Measurements from ENCODE around the gene GJA1.
"Not testable (repeated sequence)": the region's sequence is repeated elsewhere in the genome, so short reads cannot be mapped to it uniquely, and the experiment has no call there.

Gene GJA1

DNA sequence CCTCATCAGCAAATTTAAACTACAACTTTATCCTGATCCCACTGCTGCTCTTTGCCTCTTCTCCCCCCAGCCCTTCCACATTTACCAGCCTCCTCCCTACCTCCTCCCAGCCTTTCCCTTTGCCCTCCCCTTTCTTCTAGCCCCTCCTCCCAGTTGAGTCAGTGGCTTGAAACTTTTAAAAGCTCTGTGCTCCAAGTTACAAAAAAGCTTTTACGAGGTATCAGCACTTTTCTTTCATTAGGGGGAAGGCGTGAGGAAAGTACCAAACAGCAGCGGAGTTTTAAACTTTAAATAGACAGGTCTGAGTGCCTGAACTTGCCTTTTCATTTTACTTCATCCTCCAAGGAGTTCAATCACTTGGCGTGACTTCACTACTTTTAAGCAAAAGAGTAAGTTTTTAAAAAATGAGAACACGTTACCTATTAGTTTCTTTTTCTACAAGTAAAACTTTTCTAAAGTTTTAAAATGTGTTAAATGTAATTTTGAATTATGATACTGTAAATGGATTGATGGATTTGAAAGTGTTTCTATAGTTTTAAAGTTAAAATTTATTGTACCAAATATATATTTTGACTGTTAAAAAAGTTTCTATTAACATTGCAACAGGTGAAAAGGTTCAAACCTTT is at the start of gene GJA1:
Gene GJA1, plus strand, starts transcription at position 203 of the 626 bp plus-strand sequence. CDS start 11,202 bp downstream, outside the sequence.
- DNase-seq (ENCODE audit: low read depth in 2 of 2): no peak

DNA sequence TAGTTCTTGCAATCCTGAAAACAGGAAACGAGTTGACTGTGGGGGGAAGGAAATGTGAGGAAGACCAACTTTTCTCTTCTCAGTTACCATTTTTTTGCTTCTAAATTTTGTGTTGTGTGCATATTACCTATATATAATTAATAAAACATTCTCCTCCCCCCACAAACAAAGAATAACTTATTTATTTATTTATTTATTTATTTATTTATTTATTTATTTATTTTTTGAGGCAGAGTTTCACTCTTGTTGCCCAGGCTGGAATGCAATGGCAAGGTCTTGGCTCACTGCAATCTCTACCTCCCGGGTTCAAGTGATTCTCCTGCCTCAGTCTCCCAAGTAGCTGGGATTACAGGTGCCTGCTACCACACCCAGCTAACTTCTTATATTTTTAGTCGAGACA is 48.9 kb upstream of the GJA1 start:
- not testable (repeated sequence) for DNase-seq (ENCODE audit: low read depth in 2 of 2)

DNA sequence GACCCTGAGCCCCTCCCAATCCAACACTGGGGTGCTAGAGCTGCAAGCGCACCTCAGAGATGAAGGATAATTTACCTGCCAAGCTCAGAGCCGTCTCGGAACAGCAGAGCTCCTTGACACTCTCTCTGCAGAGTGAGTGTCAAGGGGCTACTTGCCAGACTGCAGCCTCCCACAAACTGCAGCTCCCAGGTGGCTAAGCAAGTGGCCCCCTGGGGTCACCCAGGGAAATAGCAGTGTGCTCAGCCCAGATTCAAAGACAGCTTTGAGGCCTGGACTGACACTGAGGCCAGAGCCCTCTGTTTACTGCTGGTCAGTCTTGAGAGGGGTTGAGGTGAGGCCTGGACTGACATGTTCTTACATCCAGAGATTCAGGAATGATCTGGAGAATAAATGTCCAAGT is 46.0 kb upstream of the GJA1 start:
- no peak for DNase-seq (ENCODE audit: low read depth in 2 of 2)

DNA sequence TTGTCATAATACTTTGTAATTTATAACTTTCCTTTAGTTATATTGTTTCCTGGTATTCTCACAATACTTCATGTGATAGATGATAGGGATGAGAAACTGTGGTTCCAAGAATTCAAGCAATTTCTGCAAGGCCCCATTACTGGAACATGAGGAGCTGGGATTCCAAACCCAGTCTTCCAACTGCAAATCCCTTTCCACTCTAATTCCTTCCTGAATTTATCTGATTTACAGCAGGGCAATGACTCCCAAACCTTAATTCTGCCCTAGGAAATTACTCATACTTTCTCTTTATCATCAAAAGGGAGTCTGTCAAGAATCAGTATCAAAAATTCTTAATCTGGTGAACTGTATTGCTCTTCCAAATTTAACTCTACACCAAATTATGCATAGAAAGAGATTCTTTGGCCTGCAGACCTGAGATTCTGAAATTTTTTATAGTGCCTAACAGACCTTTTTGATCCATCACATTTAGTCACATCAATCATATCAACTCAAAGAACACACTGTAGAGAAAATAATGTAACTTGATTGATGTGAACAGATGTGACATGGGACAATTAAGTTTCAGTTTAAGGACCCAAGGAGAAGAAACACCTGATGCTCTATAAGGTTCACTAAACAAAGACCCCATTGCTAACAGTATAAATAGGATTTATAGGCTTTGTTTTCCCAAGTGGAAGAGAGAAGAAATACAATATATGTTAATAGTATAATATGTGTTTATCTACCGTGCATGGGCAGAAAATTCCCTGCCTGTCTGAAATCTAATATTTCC is 41.5 kb upstream of the GJA1 start:
- DNase-seq (ENCODE audit: low read depth in 2 of 2): no peak

DNA sequence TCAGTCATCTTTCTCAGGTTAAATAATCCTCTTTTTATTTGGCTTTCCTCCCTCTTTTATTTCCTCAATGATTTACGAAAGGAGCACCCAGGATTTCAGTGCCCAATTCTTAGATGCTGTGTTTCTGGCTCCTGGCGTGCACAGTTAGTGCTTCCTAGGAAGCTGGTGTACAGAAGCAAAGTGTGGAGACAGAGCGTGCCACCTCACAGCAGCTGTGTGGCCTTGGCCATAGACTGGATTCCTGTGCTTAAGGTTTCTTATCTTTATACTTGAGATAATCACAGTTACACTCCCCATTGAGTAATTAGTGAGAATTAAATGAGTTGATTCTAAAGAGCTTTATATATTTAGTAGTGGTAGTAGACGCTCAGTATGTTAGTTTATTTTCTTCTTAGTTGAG is 39.7 kb upstream of the GJA1 start:
- DNase-seq (ENCODE audit: low read depth in 2 of 2): no peak

DNA sequence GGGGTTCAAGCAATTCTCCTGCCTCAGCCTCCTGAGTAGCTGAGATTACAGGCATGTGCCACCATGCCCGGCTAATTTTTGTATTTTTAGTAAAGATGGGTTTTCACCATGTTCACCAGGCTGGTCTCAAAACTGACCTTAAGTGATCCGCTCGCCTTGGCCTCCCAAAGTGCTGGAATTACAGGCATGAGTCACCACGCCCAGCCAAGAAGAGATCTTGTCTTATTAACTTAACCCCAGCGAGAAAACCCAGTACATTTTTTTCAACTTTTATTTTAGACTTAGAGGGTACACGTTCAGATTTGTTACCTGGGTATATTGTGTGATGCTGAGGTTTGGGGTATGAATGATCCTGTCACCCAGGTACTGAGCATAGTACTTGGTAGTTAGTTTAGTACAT is 38.3 kb upstream of the GJA1 start:
- not testable (repeated sequence) for DNase-seq (ENCODE audit: low read depth in 2 of 2)

DNA sequence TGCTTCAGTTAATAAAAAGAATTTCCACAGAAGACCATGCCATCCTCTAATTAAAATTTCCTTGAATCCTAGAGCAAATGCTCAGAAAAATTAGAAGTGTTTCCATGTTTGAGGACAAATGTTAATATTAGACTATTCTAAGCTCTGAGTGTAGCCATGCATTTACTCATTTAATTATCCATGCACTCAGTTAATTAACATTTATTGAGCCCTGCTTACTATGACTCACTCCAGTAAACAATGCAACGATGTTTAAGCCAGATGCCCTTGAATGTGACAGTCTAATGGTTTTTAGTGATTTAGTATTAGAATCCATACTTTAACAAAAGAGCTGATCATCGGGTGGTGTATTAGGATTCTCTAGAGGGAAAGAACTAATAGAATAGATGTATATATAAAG is 37.3 kb upstream of the GJA1 start:
- DNase-seq (ENCODE audit: low read depth in 2 of 2): no peak

DNA sequence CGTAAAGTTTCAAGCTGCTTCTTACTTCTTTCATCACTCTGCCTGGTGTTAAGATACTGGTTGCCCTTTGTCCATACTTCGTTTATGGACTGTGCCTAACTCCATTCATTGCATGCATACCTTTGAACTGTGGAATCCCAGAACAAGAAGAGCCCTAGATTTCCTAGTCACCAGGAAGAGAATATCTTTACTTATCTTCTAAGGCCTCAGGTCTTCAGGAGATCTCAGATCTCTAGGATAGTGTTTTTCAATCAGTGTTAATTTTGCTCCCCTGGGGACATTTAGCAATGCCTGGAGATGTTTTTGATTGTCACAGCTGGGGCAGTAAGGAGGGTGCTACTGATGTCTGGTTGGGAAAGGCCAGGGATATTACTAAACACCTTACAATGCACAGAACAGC is 35.5 kb upstream of the GJA1 start:
- DNase-seq (ENCODE audit: low read depth in 2 of 2): no peak

DNA sequence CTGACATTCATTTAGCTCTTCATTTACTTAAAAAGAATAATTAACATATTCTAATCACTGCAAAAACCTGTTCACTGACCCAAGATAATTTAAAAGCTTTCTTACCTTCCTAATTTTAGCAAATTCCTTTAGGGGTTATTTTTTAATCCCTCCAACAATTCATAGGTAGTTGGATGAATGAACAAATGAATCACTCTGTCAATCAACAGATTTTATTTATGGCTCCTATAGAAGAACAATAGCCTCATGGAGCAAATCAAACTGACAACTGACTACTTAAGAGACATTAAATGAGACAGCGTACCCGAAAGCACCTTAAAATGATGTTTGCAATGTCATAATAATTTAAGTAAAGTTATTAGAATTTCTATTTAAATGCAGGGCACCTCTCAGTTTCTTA is 31.5 kb upstream of the GJA1 start:
- no peak for DNase-seq (ENCODE audit: low read depth in 2 of 2)

DNA sequence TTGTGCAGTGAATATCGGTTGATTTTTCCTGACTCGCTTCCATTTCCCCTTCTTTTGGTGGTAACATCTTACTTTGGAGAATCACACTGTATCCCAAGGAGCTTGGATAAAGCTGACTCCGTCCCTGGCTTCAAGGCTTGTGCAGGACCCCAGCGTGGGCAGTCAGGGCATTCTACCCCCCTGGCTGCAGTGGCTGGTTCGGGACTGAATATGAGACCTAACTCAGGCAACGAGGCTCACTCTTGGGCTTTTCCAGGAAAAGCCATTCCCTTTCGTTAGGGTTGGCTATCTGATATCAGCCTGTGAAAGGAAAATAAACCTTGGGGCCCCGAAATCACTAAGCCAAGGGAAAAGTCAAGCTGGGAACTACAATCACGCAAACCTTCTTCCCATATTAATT is 30.1 kb upstream of the GJA1 start:
- no peak for DNase-seq (ENCODE audit: low read depth in 2 of 2)

DNA sequence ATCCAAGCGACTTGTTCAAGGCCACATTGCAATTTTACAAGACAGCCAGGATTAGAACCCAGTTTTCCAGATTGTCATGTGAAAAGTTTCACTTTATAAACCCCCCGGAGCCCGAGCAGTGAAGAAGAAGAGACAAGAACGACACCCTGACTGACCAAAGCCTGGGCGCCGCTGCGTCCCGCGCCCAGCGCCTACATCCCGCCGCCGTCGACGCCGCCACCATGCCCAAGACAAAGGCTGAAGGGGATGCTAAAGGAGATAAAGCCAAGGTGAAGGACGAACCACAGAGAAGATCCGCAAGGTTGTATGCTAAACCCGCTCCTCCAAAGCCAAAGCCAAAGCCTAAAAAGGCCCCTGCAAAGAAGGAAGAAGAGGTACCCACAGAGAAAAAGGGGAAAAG is 27.1 kb upstream of the GJA1 start:
- no peak for DNase-seq (ENCODE audit: low read depth in 2 of 2)

DNA sequence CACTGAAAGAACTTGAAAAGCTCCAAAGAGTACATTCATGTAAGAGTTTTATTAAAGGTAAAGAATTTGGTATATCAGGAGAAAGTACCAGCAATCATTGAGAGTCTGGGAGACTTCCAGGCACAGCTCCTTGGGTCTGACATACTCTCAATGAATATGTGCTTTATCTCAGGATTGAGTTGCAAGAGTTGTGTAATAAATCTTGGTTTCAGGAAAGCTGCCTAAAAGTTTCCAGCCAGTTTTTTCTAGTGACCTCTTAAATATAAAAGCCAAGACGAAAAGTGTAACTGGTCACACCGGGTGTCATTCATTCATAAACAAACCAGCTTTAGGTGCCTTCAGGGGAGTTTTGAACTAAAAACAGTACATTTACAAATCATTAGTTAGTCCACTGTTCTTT is 21.6 kb upstream of the GJA1 start:
- DNase-seq (ENCODE audit: low read depth in 2 of 2): no peak

DNA sequence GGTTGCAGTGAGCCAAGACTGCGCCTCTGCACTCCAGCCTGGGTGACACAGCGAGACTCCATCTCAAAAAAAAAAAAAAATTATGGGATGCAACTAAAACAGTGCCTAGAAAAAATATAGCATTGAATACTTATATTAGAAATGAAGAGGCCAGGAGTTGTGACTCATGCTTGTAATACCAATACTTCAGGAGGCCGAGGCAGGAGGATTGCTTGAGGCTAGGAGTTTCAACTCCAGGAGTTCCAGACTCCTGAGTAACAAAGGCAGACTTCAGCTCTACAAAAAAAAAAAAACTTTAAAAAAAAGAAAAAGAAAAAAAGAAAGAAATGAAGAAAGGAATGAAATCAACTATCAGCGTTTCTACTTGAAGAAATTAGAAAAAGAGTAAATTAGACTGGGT is 17.1 kb upstream of the GJA1 start:
- DNase-seq (ENCODE audit: low read depth in 2 of 2): no peak

DNA sequence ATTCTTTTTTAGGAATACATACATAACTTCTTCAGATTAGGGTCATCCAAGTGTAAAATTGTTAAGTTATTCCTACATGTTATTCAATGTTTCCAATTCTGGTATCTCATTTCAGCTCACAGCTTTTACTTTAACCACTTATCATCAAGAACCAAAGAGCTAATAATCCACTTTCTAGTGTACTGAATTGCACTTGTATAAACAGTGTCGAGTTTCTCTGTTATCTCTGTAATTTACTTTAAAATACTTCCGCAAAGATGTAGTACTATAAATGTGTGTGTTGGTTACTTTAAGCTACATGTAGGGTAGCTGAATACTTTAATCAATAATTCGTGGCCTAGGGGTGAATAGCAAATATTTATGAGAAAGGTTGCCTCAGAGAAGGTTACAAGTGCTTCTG is 8.8 kb upstream of the GJA1 start:
- no peak for DNase-seq (ENCODE audit: low read depth in 2 of 2)

DNA sequence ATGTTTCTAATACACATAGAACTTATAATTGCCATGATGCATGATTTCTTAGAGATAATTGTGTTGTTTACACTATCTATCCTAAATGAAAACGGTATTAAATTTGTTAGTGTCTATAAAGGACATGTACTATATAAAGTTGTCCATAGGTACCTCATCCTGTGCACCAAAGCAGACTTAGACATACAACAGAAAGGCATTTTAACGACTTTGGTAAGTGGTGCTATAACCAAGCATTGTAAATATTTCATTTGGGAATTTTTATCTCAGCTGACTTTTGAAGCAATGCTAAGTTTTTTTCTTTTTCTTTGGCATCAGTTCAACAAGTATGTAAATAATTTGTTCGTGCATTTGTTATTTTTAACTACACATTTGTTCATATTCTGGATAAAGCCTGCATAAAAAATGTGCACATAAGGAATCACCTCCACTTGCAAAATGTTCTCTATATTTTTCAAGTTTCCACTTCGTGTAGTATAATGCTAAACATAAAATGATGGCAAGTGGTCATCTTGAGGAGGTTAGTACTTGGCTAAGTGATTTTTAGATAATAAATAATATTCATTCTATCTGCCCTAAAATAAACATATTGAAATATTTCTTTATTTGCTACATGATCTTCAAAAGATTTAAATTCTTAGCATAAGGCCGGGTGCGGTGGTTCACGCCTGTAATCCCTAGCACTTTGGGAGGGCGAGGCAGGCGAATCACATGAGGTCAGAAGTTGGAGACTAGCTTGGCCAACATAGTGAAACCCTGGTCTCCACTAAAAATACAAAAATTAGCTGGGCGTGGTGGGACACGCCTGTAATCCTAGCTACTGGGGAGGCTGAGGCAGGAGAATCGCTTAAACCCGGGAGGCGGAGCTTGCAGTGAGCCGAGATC is 6.3 kb upstream of the GJA1 start:
- no peak for DNase-seq (ENCODE audit: low read depth in 2 of 2)

DNA sequence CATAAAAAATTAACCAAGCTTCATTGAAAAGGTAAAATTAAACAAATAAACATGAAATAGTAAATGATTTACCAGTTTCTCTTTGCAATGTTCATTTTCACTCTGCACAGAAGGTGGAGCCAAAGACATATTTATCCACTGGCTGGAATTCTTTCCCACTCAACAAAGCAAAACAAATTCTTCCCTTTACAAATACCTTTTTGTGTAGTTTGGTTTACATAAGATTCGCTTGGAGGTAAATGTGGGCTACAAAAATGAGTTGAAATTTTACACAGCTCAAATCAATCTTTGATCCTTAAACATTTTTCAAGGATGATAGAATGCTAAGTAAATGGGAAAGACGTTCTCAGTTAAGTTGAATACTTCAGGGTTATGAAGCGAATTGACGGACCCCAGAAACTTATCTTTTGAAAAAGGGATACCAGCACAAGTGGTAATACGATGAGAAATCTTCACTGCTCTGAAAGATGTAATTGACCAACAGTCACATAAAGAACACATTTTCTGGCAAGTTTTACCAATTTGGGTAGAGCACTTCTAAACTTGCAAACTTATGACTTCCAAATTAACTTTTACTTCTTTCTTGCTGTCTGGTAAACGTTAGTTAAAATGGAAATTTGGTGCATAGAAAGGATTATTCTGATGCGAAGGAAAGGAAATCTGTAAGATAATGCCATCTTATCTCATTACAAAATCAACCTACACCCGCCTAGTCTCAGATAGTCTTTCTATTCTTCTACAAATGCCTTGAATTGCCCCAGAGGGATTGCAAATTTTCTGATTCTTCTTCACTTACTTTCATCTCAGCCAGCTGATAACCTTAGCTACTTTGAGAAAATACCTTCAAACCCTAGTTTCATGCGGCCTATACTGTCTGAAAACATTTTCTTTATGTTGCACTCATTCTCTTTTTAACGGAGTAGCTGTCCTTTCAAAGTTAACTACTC is 4.7 kb upstream of the GJA1 start:
- DNase-seq (ENCODE audit: low read depth in 2 of 2): no peak

DNA sequence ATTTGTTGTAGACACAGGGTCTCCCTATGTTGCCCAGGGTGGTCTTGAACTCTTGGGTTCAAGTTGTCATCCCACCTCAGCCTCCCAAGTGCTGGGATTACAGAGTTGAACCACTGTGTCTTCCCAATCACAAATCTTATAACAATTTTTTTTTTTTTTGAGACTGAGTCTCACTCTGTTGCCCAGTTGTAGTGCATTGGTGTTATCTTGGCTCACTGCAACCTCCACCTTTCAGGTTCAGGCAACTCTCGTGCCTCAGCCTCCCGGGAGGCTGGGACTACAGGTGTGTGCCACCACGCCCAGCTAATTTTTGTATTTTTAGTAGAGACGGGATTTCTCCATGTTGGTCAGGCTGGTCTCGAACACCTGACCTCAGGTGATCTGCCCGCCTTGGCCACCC is 3.7 kb upstream of the GJA1 start:
- not testable (repeated sequence) for DNase-seq (ENCODE audit: low read depth in 2 of 2)

DNA sequence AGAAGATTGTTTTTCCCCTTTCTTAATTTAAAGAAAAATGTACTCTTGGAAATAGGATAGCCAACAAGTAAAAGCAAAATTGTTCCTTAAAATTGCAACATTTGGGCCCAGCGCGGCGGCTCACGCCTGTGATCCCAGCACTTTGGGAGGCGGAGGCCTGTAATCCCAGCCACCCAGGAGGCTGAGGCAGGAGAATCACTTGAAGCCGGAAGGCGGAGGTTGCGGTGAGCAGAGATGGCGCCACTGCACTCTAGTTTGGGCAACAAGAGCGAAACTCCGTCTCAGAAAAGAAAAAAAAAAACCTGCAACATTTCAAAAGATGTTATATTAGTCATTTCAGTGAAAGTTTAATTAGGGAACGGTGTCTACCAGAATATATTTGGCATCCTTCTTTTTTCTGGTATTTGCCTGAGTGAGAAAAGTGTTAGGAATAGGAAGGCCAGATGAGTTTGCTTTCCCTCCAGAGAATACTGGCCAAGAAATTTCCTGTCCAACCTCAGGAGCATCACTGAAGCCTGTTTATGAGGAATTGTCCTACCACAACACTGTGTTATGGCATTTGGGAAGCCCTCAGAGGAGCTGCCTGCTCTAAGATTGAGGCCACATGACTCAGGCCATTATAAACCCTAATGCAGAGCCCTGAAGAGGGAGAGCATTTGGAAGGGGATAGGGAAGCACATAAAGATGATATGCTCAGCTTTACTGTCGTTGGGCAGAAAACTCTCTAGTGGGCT is 1.2 kb upstream of the GJA1 start:
- DNase-seq (ENCODE audit: low read depth in 2 of 2): no peak

DNA sequence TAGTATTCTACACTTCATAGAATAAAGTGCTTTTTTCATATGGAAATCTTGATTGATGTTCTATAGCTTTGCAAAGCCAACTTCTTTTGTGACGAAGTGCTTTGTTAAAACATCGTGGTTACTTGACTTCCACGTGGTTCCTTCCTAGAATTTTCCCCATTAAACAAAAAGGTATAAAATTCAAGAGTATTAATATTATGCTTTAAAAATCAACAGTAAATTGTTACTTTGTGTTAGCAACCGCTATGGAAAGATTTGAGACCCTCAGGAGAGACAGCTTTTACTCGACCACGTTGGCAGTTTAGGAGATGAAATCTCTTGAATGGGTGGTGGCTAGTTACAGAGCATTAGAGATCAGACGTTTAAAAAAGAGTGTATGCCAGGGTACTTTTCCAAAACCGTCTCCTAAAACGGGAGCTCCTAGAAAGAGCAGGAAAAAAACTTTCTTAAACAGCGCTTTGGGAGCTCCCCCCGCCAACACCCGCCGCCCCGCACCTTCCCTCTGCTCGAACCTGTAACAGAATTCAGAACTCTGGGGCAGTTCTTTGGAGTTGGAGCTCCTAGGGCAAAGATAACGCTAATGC is 920 bp downstream of the GJA1 start:
- DNase-seq (ENCODE audit: low read depth in 2 of 2): no peak

Measured in stimulated activated CD8-positive, alpha-beta memory T cell treated with anti-CD3 and anti-CD28 coated beads, Interleukin-15, amount 100 ng/mL, for 4 hours (primary cell).